ENCODE measurements around the gene CCDC183. TPM values are rescaled to one million over a fixed set of nuclear protein-coding genes. Genes with fewer than 3 reads are reported as not detected.

CCDC183 gene
- total and polyA plus RNA-seq, 2 donors from 2014 or later: 0.88 to 3.1 TPM

- Histone ChIP-seq H3K9me3 (ENCODE audit: control insufficient read depth in 2 of 3, insufficient read depth in 1 of 3, low read length in 3 of 3) (no peaks in the 10 kb centered on the region), H3K4me3 (ENCODE audit: low read length in 3 of 3) (peak overlapping the region in 1 of 3 donors; percentile 32), H3K27me3 (ENCODE audit: control insufficient read depth, insufficient read depth, low read length) (no peaks in the 10 kb centered on the region), H3K4me1 (ENCODE audit: control insufficient read depth in 2 of 3, insufficient read depth in 2 of 3, low read depth in 1 of 3, low read length in 3 of 3) (peaks cover 0 to 4% (median 0%) of the 10 kb centered on the region in 3 donors), H3K9ac (ENCODE audit: low read length in 3 of 3) (no peak overlapping the region), H3K27ac (ENCODE audit: low read depth in 2 of 2, low read length in 2 of 2) (no peak overlapping the region), H3K36me3 (ENCODE audit: control insufficient read depth in 2 of 3, insufficient read depth in 3 of 3, low read length in 3 of 3) (peaks cover 0 to 3% (median 0%) of the 10 kb centered on the region in 3 donors)
- FAIRE-seq: no peak
- no peak for TF ChIP-seq CTCF (IDR thresholded peaks at IDR 0.05; ENCODE audit: borderline replicate concordance, extremely low read depth, insufficient read depth)
- peak in 3 of 5 donors; percentile 50 to 69 (median 66) for DNase-seq
- intact Hi-C loops (cut with DNase I): no loop called here
Observed at GRCh38 chr9:136820971-136821825, 25.1 kb downstream of the CCDC183 start.

- H3K27me3 ChIP-seq (ENCODE audit: control insufficient read depth, insufficient read depth, low read length): no peaks in the 10 kb centered on the region
- H3K27ac ChIP-seq (ENCODE audit: low read depth in 2 of 2, low read length in 2 of 2): no peak overlapping the region
- TF ChIP-seq CTCF (IDR thresholded peaks at IDR 0.05; ENCODE audit: borderline replicate concordance, extremely low read depth, insufficient read depth): no peak
- no peaks in the 10 kb centered on the region for H3K9me3 ChIP-seq (ENCODE audit: control insufficient read depth in 2 of 3, insufficient read depth in 1 of 3, low read length in 3 of 3)
- peaks cover 0 to 4% (median 0%) of the 10 kb centered on the region in 3 donors for H3K4me1 ChIP-seq (ENCODE audit: control insufficient read depth in 2 of 3, insufficient read depth in 2 of 3, low read depth in 1 of 3, low read length in 3 of 3)
- intact Hi-C loops (cut with DNase I): no loop called here
- no peak overlapping the region for H3K4me3 ChIP-seq (ENCODE audit: low read length in 3 of 3)
- peaks cover 0 to 3% (median 0%) of the 10 kb centered on the region in 3 donors for H3K36me3 ChIP-seq (ENCODE audit: control insufficient read depth in 2 of 3, insufficient read depth in 3 of 3, low read length in 3 of 3)
- DNase-seq (peak in 1 of 5 donors; percentile 68), FAIRE-seq (no peak)
- no peak overlapping the region for H3K9ac ChIP-seq (ENCODE audit: low read length in 3 of 3)
Observed at GRCh38 chr9:136821826-136822544, 25.8 kb downstream of the CCDC183 start.

GRCh38 chr9:136823136-136824046 is 27.3 kb downstream of the CCDC183 start:
- Histone ChIP-seq H3K4me1 (ENCODE audit: control insufficient read depth in 2 of 3, insufficient read depth in 2 of 3, low read depth in 1 of 3, low read length in 3 of 3) (peaks cover 0 to 4% (median 0%) of the 10 kb centered on the region in 3 donors), H3K27me3 (ENCODE audit: control insufficient read depth, insufficient read depth, low read length) (no peaks in the 10 kb centered on the region), H3K4me3 (ENCODE audit: low read length in 3 of 3) (no peak overlapping the region), H3K27ac (ENCODE audit: low read depth in 2 of 2, low read length in 2 of 2) (no peak overlapping the region), H3K9ac (ENCODE audit: low read length in 3 of 3) (no peak overlapping the region), H3K9me3 (ENCODE audit: control insufficient read depth in 2 of 3, insufficient read depth in 1 of 3, low read length in 3 of 3) (no peaks in the 10 kb centered on the region), H3K36me3 (ENCODE audit: control insufficient read depth in 2 of 3, insufficient read depth in 3 of 3, low read length in 3 of 3) (peaks cover 0 to 4% (median 3%) of the 10 kb centered on the region in 3 donors)
- DNase-seq: peak in 1 of 5 donors; percentile 55
- TF ChIP-seq CTCF (IDR thresholded peaks at IDR 0.05; ENCODE audit: borderline replicate concordance, extremely low read depth, insufficient read depth): no peak
- intact Hi-C loops (cut with DNase I): no loop called here
- no peak for FAIRE-seq

Data from kidney (tissue), 14 donors.